ENCODE measurements around the gene WDR19. TPM values are rescaled to one million over a fixed set of nuclear protein-coding genes. Genes with fewer than 3 reads are reported as not detected.

Gene WDR19
- total RNA-seq, 1 donor from 2014 or later: 55.7 TPM

DNA sequence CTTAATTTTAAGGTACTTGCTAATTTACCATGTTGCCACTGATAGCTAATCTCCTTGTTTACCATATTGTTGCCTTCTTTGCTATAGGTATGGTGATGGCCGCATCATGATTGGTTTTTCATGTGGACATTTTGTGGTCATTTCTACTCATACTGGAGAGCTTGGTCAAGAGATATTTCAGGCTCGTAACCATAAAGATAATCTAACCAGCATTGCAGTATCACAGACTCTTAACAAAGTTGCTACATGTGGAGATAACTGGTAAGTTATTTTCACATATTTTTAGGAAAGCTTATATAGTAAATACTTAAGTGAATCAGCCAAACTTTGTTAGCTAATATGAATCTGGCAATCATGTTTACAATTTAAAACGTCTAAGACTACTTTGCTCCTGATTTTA lies 23.1 kb downstream of the WDR19 start:
- DNase-seq (ENCODE audit: low spot score in 2 of 2, unreplicated experiment in 2 of 2): no peak
- Mint-ChIP-seq H3K27ac (no peak overlapping the region), H3K36me3 (peaks cover 58% of the 10 kb centered on the region), H3K9me3 (peaks cover 27% of the 10 kb centered on the region), H3K4me1 (no peaks in the 10 kb centered on the region), H3K4me3 (no peak overlapping the region), H3K27me3 (ENCODE audit: low read depth) (no peaks in the 10 kb centered on the region)
- TF ChIP-seq, protein P1, sequence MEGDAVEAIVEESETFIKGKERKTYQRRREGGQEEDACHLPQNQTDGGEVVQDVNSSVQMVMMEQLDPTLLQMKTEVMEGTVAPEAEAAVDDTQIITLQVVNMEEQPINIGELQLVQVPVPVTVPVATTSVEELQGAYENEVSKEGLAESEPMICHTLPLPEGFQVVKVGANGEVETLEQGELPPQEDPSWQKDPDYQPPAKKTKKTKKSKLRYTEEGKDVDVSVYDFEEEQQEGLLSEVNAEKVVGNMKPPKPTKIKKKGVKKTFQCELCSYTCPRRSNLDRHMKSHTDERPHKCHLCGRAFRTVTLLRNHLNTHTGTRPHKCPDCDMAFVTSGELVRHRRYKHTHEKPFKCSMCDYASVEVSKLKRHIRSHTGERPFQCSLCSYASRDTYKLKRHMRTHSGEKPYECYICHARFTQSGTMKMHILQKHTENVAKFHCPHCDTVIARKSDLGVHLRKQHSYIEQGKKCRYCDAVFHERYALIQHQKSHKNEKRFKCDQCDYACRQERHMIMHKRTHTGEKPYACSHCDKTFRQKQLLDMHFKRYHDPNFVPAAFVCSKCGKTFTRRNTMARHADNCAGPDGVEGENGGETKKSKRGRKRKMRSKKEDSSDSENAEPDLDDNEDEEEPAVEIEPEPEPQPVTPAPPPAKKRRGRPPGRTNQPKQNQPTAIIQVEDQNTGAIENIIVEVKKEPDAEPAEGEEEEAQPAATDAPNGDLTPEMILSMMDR (IDR thresholded peaks at IDR 0.05; ENCODE audit: unreplicated experiment): no peak

DNA sequence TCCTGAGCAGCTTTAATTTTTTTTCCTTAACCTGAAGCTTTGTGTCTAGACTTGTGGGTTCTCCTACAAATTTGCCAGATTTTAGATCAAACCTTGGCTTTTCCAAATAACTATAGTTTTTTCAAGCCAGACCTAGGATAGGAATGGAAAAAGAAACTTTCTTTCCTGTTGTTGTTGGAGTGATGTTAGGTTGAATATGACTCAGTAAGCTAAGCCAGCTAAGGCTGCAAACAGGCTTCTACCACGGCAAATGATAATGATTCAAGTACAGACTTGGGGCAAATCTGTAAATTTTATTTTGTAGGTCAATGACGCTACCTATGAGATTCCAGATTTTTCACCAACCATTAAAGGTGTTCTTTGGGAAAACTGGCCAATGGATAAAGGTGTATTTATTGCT lies 45.6 kb downstream of the WDR19 start:
- DNase-seq (ENCODE audit: low spot score in 2 of 2, unreplicated experiment in 2 of 2): no peak
- Mint-ChIP-seq H3K27me3 (ENCODE audit: low read depth) (no peaks in the 10 kb centered on the region), H3K9me3 (no peaks in the 10 kb centered on the region), H3K36me3 (peaks cover 5% of the 10 kb centered on the region), H3K4me1 (no peaks in the 10 kb centered on the region), H3K27ac (no peak overlapping the region), H3K4me3 (no peak overlapping the region)
- TF ChIP-seq, protein P1 (IDR thresholded peaks at IDR 0.05; ENCODE audit: unreplicated experiment): no peak

DNA sequence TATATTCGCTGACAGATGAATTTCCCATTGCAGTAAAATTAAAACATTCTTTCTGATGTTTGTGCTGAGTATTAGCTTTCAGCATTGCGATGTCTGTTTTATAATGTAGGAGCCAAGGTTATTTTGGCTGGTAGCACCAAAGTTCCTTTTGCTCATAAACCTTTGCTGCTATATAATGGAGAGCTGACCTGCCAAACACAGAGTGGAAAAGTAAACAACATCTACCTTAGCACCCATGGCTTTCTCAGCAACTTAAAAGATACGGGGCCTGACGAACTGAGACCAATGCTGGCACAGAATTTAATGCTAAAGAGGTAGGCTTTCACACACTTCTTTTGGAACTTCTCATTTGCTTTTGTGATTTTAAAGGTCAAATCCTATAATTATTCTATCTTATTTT lies 46.0 kb downstream of the WDR19 start:
- Mint-ChIP-seq H3K9me3 (no peaks in the 10 kb centered on the region), H3K4me1 (no peaks in the 10 kb centered on the region), H3K27me3 (ENCODE audit: low read depth) (no peaks in the 10 kb centered on the region), H3K27ac (no peak overlapping the region), H3K36me3 (peaks cover 7% of the 10 kb centered on the region), H3K4me3 (no peak overlapping the region)
- no peak for DNase-seq (ENCODE audit: low spot score in 2 of 2, unreplicated experiment in 2 of 2)
- TF ChIP-seq, protein P1 (IDR thresholded peaks at IDR 0.05; ENCODE audit: unreplicated experiment): no peak

DNA sequence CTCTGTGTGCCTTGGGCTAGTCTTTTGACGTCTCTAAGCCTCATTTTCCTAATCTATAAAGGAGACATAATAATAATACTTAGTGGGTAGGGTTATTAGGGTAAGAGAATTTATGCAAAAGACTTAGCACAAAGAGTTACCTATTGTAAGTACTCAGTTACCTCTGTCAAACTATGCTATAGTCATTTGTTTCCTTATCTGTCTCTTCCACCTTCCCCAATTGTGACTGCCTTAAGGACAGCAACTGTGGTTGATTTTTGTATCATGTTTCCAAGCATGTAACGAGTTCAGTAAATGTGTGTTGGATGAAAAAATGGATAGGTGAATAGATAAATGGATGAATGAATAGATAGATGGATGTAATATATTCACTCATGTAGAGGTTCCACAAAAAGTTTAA lies 48.1 kb downstream of the WDR19 start:
- Mint-ChIP-seq H3K4me3 (no peak overlapping the region), H3K9me3 (no peaks in the 10 kb centered on the region), H3K36me3 (peaks cover 9% of the 10 kb centered on the region), H3K4me1 (no peaks in the 10 kb centered on the region), H3K27ac (no peak overlapping the region), H3K27me3 (ENCODE audit: low read depth) (no peaks in the 10 kb centered on the region)
- DNase-seq (ENCODE audit: low spot score in 2 of 2, unreplicated experiment in 2 of 2): no peak
- TF ChIP-seq, protein P1 (IDR thresholded peaks at IDR 0.05; ENCODE audit: unreplicated experiment): no peak

DNA sequence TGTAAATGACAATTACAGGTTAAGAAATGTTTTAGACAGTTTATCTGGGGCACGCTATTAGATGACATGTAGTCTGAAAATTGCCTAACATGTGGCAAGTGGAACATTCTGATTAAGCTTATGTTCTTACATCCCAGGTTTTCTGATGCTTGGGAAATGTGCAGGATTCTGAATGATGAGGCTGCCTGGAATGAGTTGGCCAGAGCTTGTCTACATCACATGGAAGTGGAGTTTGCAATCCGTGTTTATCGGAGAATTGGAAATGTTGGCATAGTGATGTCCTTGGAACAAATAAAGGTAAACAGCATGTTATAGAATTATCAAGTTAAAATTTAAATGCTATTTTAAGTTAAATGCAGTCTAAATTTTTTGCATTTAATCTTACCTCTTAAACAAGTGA lies 49.3 kb downstream of the WDR19 start:
- no peaks in the 10 kb centered on the region for H3K4me1 Mint-ChIP-seq
- TF ChIP-seq, protein P1 (IDR thresholded peaks at IDR 0.05; ENCODE audit: unreplicated experiment): no peak
- peaks cover 4% of the 10 kb centered on the region for H3K9me3 Mint-ChIP-seq
- no peak overlapping the region for H3K4me3 Mint-ChIP-seq
- DNase-seq (ENCODE audit: low spot score in 2 of 2, unreplicated experiment in 2 of 2): no peak
- H3K36me3 Mint-ChIP-seq: peaks cover 18% of the 10 kb centered on the region
- H3K27me3 Mint-ChIP-seq (ENCODE audit: low read depth): no peaks in the 10 kb centered on the region
- H3K27ac Mint-ChIP-seq: no peak overlapping the region

DNA sequence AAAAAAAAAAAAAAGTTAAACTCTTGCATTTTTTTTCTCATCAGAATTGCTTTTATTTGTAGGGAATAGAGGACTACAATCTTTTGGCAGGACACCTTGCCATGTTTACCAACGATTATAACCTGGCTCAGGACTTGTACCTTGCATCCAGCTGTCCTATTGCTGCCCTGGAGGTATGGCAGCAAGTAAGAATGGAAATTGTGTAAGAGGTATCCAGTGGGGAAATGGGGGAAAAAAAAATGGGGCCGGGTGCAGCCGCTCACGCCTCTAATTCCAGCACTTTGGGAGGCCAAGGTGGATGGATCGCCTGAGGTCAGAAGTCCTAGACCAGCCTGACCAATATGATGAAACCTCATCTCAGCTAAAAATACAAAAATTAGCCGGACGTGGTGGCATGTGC lies 49.8 kb downstream of the WDR19 start:
- TF ChIP-seq, protein P1 (IDR thresholded peaks at IDR 0.05; ENCODE audit: unreplicated experiment): no peak
- no peaks in the 10 kb centered on the region for H3K4me1 Mint-ChIP-seq
- no peak overlapping the region for H3K27ac Mint-ChIP-seq
- peaks cover 18% of the 10 kb centered on the region for H3K36me3 Mint-ChIP-seq
- H3K4me3 Mint-ChIP-seq: no peak overlapping the region
- DNase-seq (ENCODE audit: low spot score in 2 of 2, unreplicated experiment in 2 of 2): no peak
- H3K9me3 Mint-ChIP-seq: peaks cover 4% of the 10 kb centered on the region
- H3K27me3 Mint-ChIP-seq (ENCODE audit: low read depth): no peaks in the 10 kb centered on the region
